ENCODE data around the gene MYMK.

MYMK gene

GRCh38 chr9:133489253-133490190, 35.2 kb downstream of the MYMK start:
- TF ChIP-seq CTCF (IDR thresholded peaks at IDR 0.05; ENCODE audit: borderline replicate concordance, insufficient read depth, low read depth, low read length) = no peak
- H3K4me3 ChIP-seq (ENCODE audit: low read depth, low read length) = no peak overlapping the region

- H3K4me3 ChIP-seq (ENCODE audit: low read depth, low read length) = no peak overlapping the region
- no peak for TF ChIP-seq CTCF (IDR thresholded peaks at IDR 0.05; ENCODE audit: borderline replicate concordance, insufficient read depth, low read depth, low read length)
Observed at GRCh38 chr9:133488686-133489252, 36.0 kb downstream of the MYMK start.

GRCh38 chr9:133487331-133487725, 37.4 kb downstream of the MYMK start:
- TF ChIP-seq CTCF (IDR thresholded peaks at IDR 0.05; ENCODE audit: borderline replicate concordance, insufficient read depth, low read depth, low read length) = no peak
- no peak overlapping the region for H3K4me3 ChIP-seq (ENCODE audit: low read depth, low read length)

- TF ChIP-seq CTCF (IDR thresholded peaks at IDR 0.05; ENCODE audit: borderline replicate concordance, insufficient read depth, low read depth, low read length) = no peak; the same call in 1 of the 2 replicates
- no peak overlapping the region for H3K4me3 ChIP-seq (ENCODE audit: low read depth, low read length)
Observed at GRCh38 chr9:133485531-133486260, 39.1 kb downstream of the MYMK start.

- H3K4me3 ChIP-seq (ENCODE audit: low read depth, low read length) = no peak overlapping the region
- TF ChIP-seq CTCF (IDR thresholded peaks at IDR 0.05; ENCODE audit: borderline replicate concordance, insufficient read depth, low read depth, low read length) = no peak
Observed at GRCh38 chr9:133484671-133485437, 39.9 kb downstream of the MYMK start.

GRCh38 chr9:133483611-133484010, 41.1 kb downstream of the MYMK start:
- H3K4me3 ChIP-seq (ENCODE audit: low read depth, low read length) = no peak overlapping the region
- TF ChIP-seq CTCF (IDR thresholded peaks at IDR 0.05; ENCODE audit: borderline replicate concordance, insufficient read depth, low read depth, low read length) = no peak

All from GM12875 (cell line).